H9 (cell line): ENCODE measurements around the gene TMEM156. TPM values are rescaled to one million over a fixed set of nuclear protein-coding genes. Genes with fewer than 3 reads are reported as not detected.

Experiments
- DNase-seq: peaks from one replicate; pipeline ENCODE4 v3.0.0-alpha.2; 2017
- H2AFZ ChIP-seq: one replicate; pipeline ENCODE4 v1.6.1; 2013; ENCODE audit warnings: mild to moderate bottlenecking, low read length, control low read depth, moderate library complexity
- H2AK5ac ChIP-seq: 2 replicates; pipeline ENCODE4 v1.6.1; 2013; ENCODE audit warnings: low read length, control low read depth, mixed read lengths; ENCODE audit not compliant: insufficient read length
- H2BK120ac ChIP-seq: one replicate; pipeline ENCODE4 v1.6.1; 2013; ENCODE audit warnings: low read depth, mild to moderate bottlenecking, low read length, control low read depth, inconsistent platforms; ENCODE audit not compliant: poor library complexity, severe bottlenecking
- H2BK12ac ChIP-seq: 2 replicates; pipeline ENCODE4 v1.6.1; 2013; ENCODE audit warnings: low read length, control low read depth, mixed read lengths, low read depth; ENCODE audit not compliant: insufficient read length
- H2BK15ac ChIP-seq: 2 replicates; pipeline ENCODE4 v1.6.1; 2013; ENCODE audit warnings: low read depth, low read length, control low read depth
- H2BK20ac ChIP-seq: one replicate; pipeline ENCODE4 v1.6.1; 2013; ENCODE audit warnings: low read depth, mild to moderate bottlenecking, low read length, control low read depth, inconsistent platforms; ENCODE audit not compliant: poor library complexity, severe bottlenecking
- H2BK5ac ChIP-seq: 2 replicates; pipeline ENCODE4 v1.6.1; 2013; ENCODE audit warnings: low read length, control low read depth, mixed read lengths; ENCODE audit not compliant: insufficient read length
- H3K14ac ChIP-seq: 2 replicates; pipeline ENCODE4 v1.6.1; 2013; ENCODE audit warnings: low read length, control low read depth; ENCODE audit not compliant: insufficient read depth
- H3K18ac ChIP-seq: 2 replicates; pipeline ENCODE4 v1.6.1; 2013; ENCODE audit warnings: low read depth, mild to moderate bottlenecking, mixed read lengths, low read length, control low read depth; ENCODE audit not compliant: insufficient read length
- H3K23ac ChIP-seq: 2 replicates; pipeline ENCODE4 v1.6.1; 2013; ENCODE audit warnings: low read length, control low read depth, mixed read lengths, low read depth; ENCODE audit not compliant: insufficient read length
- H3K23me2 ChIP-seq: 2 replicates; pipeline ENCODE4 v1.6.1; 2013; ENCODE audit warnings: low read depth, mild to moderate bottlenecking, mixed read lengths, low read length, control low read depth; ENCODE audit not compliant: insufficient read length, poor library complexity, severe bottlenecking
- H3K27ac ChIP-seq: 2 replicates; pipeline ENCODE4 v1.5.1; 2013; ENCODE audit warnings: low read length, control low read depth, mixed read lengths, low read depth; ENCODE audit not compliant: insufficient read length
- H3K27me3 ChIP-seq: 2 replicates; pipeline ENCODE4 v1.6.1; 2013; ENCODE audit warnings: low read length, control low read depth, inconsistent platforms; ENCODE audit not compliant: insufficient read depth
- H3K4ac ChIP-seq: 2 replicates; pipeline ENCODE4 v1.6.1; 2013; ENCODE audit warnings: low read depth, mild to moderate bottlenecking, control low read depth, inconsistent platforms, low read length, moderate library complexity
- H3K4me1 ChIP-seq: 2 replicates; pipeline ENCODE4 v1.6.1; 2013; ENCODE audit warnings: low read length, control low read depth, inconsistent platforms; ENCODE audit not compliant: insufficient read depth
- H3K4me2 ChIP-seq: 2 replicates; pipeline ENCODE4 v1.6.1; 2013; ENCODE audit warnings: low read length, control low read depth, mixed read lengths; ENCODE audit not compliant: insufficient read length, insufficient read depth
- H3K56ac ChIP-seq: 2 replicates; pipeline ENCODE4 v1.6.1; 2013; ENCODE audit warnings: low read depth, mild to moderate bottlenecking, mixed read lengths, low read length, control low read depth; ENCODE audit not compliant: insufficient read length
- H3K79me1 ChIP-seq: 2 replicates; pipeline ENCODE4 v1.6.1; 2013; ENCODE audit warnings: low read depth, mild to moderate bottlenecking, moderate library complexity, low read length, control low read depth, inconsistent platforms; ENCODE audit not compliant: insufficient read depth, poor library complexity, severe bottlenecking
- H3K79me2 ChIP-seq: 2 replicates; pipeline ENCODE4 v1.6.1; 2013; ENCODE audit warnings: low read length, control low read depth, inconsistent platforms; ENCODE audit not compliant: insufficient read depth
- H3K9ac ChIP-seq: 2 replicates; pipeline ENCODE4 v1.6.1; 2013; ENCODE audit warnings: low read length, control low read depth, mixed read lengths; ENCODE audit not compliant: insufficient read length; ENCODE audit errors: extremely low read depth
- H3K9me3 ChIP-seq: one replicate; pipeline ENCODE4 v1.6.1; 2013; ENCODE audit warnings: low read depth, low read length, inconsistent platforms; ENCODE audit not compliant: control insufficient read depth
- H3T11ph ChIP-seq: one replicate; pipeline ENCODE4 v1.6.1; 2013; ENCODE audit warnings: mild to moderate bottlenecking, low read length, control low read depth, inconsistent platforms
- H4K20me1 ChIP-seq: one replicate; pipeline ENCODE4 v1.6.1; 2013; ENCODE audit not compliant: control insufficient read depth, insufficient read length, insufficient read depth
- H4K5ac ChIP-seq: 2 replicates; pipeline ENCODE4 v1.6.1; 2013; ENCODE audit warnings: low read depth, mild to moderate bottlenecking, mixed read lengths, low read length, control low read depth; ENCODE audit not compliant: insufficient read length
- H4K8ac ChIP-seq: replicated peaks from 2 replicates; pipeline ENCODE4 v1.6.1; 2013; ENCODE audit warnings: low read length, control low read depth, mixed read lengths, low read depth; ENCODE audit not compliant: insufficient read length
- H4K91ac ChIP-seq: 2 replicates; pipeline ENCODE4 v1.6.1; 2013; ENCODE audit warnings: low read depth, mild to moderate bottlenecking, moderate library complexity, mixed read lengths, low read length, control low read depth; ENCODE audit not compliant: insufficient read length
- H3K27ac Mint-ChIP-seq, 3 experiments: 2 replicates in 2 of 3; 3 replicates in 1 of 3; pipeline ENCODE4 v1.8.0; 2020 to 2021; ENCODE audit warnings: mixed read lengths in 3 of 3, mild to moderate bottlenecking in 1 of 3, moderate library complexity in 1 of 3
- H3K27me3 Mint-ChIP-seq: 2 replicates; pipeline ENCODE4 v1.8.0; 2021; ENCODE audit warnings: low read depth, mild to moderate bottlenecking, moderate library complexity, mixed read lengths
- H3K36me3 Mint-ChIP-seq, 3 experiments: 2 replicates in 2 of 3; 3 replicates in 1 of 3; pipeline ENCODE4 v1.8.0; 2020 to 2021; ENCODE audit warnings: low read depth in 3 of 3, mixed read lengths in 3 of 3; ENCODE audit not compliant: insufficient read depth in 1 of 3
- H3K4me1 Mint-ChIP-seq, 2 experiments: 2 replicates each; pipeline ENCODE4 v1.8.0; 2020; ENCODE audit warnings: mixed read lengths in 2 of 2
- H3K4me3 Mint-ChIP-seq, 2 experiments: 2 replicates in 1 of 2; 3 replicates in 1 of 2; pipeline ENCODE4 v1.8.0; 2020 to 2021; ENCODE audit warnings: mild to moderate bottlenecking in 2 of 2, mixed read lengths in 2 of 2, moderate library complexity in 1 of 2
- H3K9me3 Mint-ChIP-seq, 2 experiments: 2 replicates in 1 of 2; 3 replicates in 1 of 2; pipeline ENCODE4 v1.8.0; 2020; ENCODE audit warnings: mild to moderate bottlenecking in 2 of 2, mixed read lengths in 2 of 2, moderate library complexity in 1 of 2
- CTCF ChIP-seq: fragments of 200-600 bp; sonication (generic); conservative IDR thresholded peaks from 3 replicates; pipeline ENCODE4 v1.8.0; 2021; ENCODE audit warnings: antibody characterized with exemption, mild to moderate bottlenecking
- WGBS: extraction: QIAGEN DNeasy Blood & Tissue Kit; methylation state at CpG from one replicate; pipeline ENCODE4 v1.1.7; 2013; ENCODE audit warnings: missing lambda C conversion rate, low lambda C conversion rate, mixed read lengths; ENCODE audit not compliant: insufficient read length; ENCODE audit errors: extremely low coverage; 5-methylcytosine and 5-hydroxymethylcytosine counted together
- total RNA-seq: library from RNA; stranded (reverse); gene quantifications from 2 replicates; pipeline ENCODE4 v1.2.1, GENCODE V29; 2021

The TMEM156 gene
- total RNA-seq, 1 experiment from 2014 or later: not detected

GRCh38 chr4:38950734-38951133, 81.5 kb downstream of the TMEM156 start:
- no peak overlapping the region for H2BK5ac ChIP-seq
- no peak overlapping the region for H2BK20ac ChIP-seq
- Mint-ChIP-seq H3K36me3 (no peaks in the 10 kb centered on the region), H3K27me3 (no peaks in the 10 kb centered on the region), H3K27ac (no peak overlapping the region), H3K9me3 (no peaks in the 10 kb centered on the region), H3K4me1 (peaks cover 2 to 3% of the 10 kb centered on the region in 2 experiments; a peak in 2 of 4 replicates), H3K4me3 (no peak overlapping the region)
- no peaks in the 10 kb centered on the region for H3K79me1 ChIP-seq
- DNase-seq: no peak
- TF ChIP-seq CTCF: no peak
- H3K9me3 ChIP-seq: no peaks in the 10 kb centered on the region
- no peak overlapping the region for H3T11ph ChIP-seq
- H2BK15ac ChIP-seq: no peak overlapping the region
- H4K5ac ChIP-seq: no peak overlapping the region
- H3K23me2 ChIP-seq: no peaks in the 10 kb centered on the region
- no peak overlapping the region for H3K18ac ChIP-seq
- no peak overlapping the region for H3K27ac ChIP-seq
- H3K9ac ChIP-seq: no peak overlapping the region
- H3K56ac ChIP-seq: no peak overlapping the region
- no peaks in the 10 kb centered on the region for H3K79me2 ChIP-seq
- no peaks in the 10 kb centered on the region for H3K4me1 ChIP-seq
- no peak overlapping the region for H3K14ac ChIP-seq
- no peak overlapping the region for H2AFZ ChIP-seq
- H2BK12ac ChIP-seq: no peak overlapping the region
- H3K4me2 ChIP-seq: no peak overlapping the region
- H4K91ac ChIP-seq: no peak overlapping the region
- H2AK5ac ChIP-seq: no peak overlapping the region
- H3K27me3 ChIP-seq: no peaks in the 10 kb centered on the region
- H3K4ac ChIP-seq: no peak overlapping the region
- no peaks in the 10 kb centered on the region for H4K20me1 ChIP-seq
- 100% methylated on average over 1 of the region's 6 CpGs for WGBS
- H4K8ac ChIP-seq: no peak overlapping the region
- no peak overlapping the region for H2BK120ac ChIP-seq
- no peak overlapping the region for H3K23ac ChIP-seq
